ENCODE data around the gene SAMD4A.
A peak's percentile ranks its signal among the peaks of the same experiment; 100 is the strongest.
"Not testable (repeated sequence)": the region's sequence is repeated elsewhere in the genome, so short reads cannot be mapped to it uniquely, and the experiment has no call there.

Gene SAMD4A

DNA sequence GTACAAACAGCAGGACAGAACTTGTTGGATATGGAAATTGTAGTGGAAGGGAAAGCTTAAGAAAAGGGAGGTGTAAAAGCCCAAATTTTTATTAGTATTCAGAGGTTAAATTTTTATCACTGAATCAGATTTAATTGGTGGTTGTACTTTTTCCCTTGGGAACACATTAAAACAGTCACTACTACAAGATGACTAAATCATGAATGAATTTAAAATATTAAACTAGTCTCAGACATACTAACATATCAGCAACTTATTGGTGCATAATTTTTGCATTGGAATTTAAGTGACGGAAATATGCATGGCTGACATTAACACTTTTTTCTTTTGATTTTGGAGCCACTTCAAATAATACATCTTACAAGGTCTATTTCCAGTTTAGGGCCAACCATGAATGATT lies 27.6 kb downstream of the SAMD4A start:
- no peak for DNase-seq (ENCODE audit: low read depth, low spot score)

DNA sequence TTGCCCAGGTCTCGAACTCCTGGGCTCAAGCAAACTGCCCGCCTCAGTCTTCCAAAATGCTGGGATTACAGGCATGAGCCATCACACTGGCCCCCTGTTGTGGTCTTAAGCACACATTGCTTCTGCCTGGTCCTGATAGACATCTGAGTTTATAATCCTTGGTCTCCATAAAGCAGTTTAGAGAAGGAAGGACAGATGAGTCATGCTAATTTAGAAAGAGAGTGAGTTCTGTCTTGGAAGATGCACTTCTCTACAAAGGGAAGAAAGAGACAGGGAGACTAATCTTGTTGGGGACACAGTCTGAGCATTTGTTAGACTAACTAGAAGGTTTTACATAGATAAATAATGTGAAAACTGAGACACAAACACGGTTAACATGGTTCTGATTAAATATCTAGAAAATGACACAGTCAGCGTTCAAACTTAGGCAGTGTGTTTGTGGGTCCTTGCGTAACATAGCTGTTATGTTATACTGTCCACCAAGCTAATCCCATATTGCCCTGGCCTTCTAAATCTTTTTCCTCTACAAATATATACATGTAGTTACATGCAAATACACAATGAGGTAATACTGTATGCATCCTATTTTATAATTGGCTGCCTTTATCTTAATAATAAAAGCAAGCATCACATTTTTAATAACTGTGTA lies 31.0 kb downstream of the SAMD4A start:
- no peak for DNase-seq (ENCODE audit: low read depth, low spot score)

DNA sequence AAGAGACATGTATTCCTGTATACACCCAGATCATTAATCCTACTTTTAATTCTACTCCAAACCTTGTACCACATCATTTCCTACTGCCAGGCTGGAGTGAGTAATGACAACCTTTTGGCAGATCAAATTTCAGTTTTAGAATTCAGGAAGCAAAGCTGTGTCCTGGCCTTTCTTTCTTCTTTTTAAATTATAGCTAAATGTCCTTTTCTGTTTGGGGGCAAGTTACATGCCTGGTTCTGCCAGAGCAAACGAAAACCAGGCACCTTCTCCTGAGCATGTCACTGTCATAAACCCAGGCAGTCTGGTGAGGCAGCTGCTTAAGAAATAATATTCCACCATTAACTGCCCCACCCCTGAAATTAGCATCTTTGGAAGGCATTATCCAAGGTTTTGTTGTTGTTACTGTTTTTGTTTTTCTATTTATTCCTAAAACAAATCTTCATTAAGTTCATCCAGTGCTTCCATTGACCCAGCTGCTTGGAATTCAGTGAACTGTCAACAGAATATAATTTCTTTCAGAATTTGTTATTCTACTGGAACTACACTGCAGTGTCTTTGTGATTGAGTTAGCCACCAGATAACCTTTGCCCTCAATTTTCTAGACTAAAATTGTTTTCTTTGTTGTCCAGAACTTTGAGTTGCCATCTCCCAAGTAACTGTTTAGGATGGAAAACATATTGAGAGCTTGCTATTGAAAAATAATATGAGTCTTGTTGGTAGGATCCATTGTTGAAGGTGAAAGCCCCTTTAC lies 33.2 kb downstream of the SAMD4A start:
- DNase-seq (ENCODE audit: low read depth, low spot score) = no peak

DNA sequence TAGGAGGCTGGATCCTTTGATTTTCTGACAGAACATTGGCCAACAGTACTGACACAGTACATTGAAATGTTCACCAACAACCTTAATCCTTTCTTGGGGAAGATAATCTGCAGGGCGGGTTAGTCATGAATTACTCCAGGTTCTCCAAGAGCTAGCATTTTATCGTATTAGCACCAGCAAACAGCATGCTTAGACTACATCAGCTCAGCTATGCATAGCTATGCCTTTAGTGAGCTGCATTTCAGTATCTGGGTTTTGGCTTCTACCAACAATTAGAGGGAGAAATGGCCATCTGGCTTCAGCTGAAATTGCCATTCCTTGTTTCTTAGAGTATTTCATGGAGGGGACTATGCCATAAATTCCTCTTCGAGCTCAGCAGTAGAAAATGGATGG lies 33.8 kb downstream of the SAMD4A start:
- DNase-seq (ENCODE audit: low read depth, low spot score) = no peak

DNA sequence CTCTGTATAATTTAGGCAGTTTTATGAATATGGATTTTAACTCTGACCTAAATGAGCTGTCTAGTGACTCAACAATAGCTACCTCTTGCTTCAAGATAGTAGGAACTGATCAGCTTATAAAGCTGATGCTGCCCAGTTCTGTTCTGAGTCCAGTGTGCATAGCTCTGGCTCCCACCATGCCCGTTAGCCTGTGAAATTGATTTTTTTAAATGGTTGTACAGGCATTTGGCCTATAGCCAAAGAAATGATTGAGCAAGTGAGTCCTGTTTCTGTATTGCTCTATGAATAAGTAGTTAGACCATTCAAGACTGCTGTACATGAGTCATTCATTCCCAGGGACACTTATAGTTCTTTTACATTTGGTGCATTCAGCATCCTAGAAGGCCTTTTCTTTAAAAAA lies 36.4 kb downstream of the SAMD4A start:
- DNase-seq (ENCODE audit: low read depth, low spot score) = no peak

DNA sequence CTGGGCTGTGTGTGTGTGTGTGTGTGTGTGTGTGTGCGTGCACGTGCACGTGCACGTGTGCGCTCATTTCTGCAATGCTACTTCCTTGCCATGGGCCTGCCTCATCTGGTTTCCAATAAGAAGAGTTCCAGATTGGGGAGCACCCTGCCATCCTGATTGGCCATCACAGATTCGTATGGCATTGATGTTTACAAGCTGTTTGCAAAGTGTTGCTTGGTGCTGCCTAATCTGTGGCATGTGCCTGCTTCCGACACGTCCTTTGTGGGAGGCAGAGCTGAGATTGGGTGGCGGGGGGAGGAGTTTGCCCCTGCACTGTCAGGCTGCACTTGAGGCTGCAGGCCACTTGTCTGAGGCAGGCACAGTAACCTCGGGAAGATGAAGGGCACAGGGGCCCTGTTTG lies 39.2 kb downstream of the SAMD4A start:
- no peak for DNase-seq (ENCODE audit: low read depth, low spot score)

DNA sequence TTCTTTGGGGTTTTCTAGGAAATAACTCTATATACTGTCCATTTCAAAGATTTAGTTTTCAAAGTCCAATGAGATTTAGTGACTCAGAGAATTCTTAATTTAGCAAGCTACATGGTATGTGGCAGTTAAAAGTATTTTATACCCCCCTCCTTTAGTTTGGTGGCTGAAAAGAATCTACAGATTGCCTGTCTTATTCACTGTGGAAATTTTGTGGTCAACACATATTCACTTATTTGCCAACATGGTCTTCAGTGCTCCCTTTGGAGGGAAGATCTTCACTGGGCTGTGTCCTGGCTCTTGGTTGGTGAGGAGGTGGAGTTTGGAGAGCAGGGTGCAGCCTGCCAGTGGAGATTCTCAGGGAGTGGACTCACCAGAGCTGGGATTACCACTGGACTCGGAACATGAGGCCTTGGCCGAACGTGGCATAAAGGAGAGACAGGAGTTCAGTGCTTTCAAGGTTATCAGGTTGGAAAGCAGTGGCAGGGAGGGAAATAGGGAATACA lies 39.8 kb downstream of the SAMD4A start:
- no peak for DNase-seq (ENCODE audit: low read depth, low spot score)

DNA sequence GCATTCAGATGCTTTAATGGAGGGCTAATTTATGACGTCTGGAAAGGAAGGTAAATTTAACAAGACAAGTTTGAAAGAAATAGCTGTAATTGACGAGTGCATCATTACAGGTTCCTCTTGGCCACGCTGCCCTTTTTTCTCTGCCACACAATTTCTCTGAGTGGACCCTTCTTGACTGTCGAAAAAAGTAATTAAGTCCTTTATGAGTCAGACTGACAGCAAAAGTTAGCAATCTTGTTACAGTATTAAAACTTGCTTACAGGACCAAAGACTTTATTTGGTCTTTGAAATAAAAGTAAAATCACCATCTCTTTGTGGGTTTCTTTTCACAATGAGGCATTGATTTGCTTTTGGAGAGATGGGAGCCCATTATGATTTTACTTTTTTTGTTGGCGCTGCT lies 42.6 kb downstream of the SAMD4A start:
- DNase-seq (ENCODE audit: low read depth, low spot score) = no peak

DNA sequence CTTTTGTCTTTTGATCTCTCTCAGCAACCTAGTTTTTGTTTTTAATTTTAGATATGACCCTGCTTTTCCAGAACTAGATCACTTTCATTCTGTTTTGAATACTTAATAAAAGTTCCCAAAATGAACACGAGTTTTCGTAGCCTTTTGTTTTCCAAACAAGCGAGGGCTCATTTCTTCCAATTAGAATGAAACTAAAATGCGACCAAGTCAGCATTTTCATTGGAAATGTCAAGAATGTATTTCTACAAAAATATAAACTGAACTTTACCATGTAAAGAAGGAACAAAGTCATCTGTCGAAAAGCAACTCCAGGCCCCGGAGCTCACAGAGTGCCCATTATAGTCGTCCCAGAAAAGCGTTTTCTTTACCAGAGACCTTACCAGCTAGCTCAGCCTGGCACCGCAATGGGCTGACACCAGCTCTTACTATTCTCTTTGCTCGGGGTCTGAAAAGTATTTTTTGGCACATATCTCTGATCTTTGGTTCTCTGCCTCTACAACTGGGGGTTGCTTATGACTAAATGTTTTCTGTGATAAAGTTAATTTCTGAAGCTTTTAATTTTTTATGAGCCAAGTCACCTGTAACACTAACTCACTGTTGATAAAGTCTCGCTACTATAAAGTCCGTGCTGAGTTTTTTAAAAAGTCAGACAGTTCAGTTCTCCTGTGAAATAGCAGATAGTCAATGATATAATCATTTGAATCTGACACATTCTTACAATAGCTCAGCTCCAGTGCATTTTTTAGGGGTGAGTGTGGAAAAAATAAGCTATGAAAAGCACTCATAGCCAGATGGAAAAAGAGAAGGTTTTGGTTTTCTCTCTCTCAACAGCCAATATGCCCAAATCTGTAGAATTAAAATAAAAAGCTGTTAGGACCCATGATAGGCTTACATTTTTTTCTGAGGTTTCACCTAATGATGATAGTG lies 43.4 kb downstream of the SAMD4A start:
- no peak for DNase-seq (ENCODE audit: low read depth, low spot score)

DNA sequence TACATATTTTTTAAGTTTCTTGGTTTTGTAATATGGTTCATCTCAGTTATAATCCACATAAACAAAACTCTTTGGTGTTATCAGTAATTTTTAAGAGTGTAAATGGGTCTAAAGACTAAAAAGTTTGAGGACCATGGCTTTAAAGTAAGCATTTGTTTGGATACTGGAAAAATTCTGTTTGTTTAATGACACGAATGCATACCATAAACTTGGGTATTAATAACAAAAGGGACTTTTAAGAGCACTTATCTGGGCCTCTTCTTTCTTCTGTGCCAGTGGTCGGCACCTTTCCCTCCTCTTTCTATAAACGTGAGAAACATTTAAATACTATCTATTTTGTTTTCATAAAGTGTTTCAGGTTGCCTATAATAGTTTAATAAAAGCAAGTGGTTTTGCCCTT lies 47.4 kb downstream of the SAMD4A start:
- no peak for DNase-seq (ENCODE audit: low read depth, low spot score)

DNA sequence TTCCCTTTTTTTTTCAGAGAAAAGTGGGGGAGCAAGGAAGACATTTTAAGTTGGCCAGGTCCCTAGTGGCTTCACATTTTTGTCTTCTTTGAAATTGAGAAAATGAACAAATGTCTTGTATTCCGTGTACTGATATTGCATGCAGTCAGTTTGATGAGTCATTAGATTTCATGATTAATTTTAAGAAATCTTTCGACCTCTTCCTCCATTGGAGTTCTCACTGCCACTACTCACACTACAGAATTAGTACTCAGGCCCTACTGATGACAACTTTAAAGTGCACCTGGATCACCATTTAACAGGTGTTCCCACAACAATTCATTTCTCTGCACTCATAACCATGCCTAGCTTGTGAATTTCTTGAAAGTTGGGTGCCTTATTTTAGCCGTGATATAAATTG lies 50.5 kb downstream of the SAMD4A start:
- no peak for DNase-seq (ENCODE audit: low read depth, low spot score)

DNA sequence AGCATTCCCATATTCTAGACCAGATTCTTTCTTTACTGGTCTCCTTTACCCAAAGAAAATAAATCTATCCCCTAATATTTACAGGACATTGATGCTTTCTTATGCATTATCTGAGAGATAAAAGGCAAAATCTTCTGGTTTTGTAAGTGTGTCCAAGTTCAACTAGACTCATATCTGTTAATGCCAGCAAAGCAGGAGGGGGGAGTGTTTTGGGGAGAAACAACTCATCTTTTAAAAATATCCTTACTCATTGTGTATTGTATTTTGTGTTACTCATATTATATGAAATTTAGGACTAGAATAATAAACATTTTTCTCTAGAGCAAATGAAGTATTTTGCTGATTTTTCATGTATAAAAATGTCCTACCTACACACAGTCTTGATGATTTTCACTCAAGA lies 54.8 kb downstream of the SAMD4A start:
- DNase-seq (ENCODE audit: low read depth, low spot score) = no peak

DNA sequence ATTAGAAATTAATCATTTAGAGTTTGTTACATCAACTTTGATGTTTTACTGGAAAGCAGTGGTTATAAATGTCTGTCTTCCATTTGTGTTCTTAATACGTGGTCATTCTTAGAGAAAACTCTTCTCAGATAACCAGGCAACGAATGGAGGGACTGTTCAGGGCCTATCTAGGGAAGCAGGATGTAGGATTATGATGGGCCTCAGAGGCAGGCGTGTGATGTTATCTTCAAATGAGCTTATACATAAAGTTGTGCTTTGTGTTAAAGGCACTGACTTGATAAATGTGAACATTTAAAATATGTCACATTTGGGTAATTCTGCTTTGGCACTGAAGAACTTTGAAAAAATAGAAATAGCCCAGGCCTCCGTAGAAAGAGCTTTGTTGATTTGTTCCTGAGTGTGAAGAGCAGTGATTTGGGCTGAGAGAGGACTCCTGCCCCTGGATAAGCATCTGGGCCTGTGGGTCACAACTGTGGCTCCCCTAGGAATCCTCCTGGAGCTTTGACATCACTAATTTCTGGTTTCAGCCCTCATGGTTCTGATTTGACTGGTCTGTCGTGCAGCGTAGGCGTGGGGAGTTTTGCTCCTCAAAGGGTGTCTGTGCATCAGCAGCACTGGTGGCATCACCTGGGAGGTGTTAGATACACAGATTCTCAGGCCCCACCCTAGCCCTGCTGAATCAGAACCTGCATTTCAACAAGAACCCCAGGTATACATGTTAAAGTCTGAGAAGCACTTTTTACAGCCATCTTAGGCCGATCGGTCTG lies 55.4 kb downstream of the SAMD4A start:
- DNase-seq (ENCODE audit: low read depth, low spot score) = no peak

DNA sequence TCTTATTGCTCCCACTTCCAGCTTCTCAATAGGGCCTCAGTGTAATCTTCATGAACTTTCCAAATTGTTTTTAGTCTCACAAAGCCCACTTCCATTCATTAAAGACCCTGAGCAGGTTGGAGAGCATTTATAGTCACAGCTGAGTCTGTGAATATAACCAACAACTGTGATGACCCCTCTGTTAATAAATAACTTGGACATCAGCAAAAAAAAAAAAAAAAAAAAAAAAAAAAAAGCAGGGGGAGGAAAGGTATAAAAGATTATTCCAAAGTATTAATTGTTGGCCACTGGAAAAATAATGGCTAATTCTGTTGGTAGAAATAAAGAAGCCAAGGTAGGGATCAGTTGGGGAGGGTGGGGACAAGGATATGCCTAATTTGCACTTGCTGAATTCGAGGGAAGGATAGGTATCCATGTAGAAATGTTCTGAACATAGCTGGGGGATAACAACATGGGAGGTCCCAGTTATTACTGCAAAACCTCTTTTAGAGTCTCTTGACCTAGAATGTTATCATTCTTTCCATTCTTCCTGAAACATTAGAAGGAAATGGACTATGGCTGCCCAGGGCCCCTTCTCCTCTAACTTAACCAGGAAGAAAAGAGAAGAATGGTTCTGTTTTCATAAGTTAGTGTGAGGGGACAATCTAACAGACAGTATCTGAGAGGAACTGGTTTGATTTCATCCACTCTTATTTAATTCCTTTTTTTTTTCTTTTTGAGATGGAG lies 56.5 kb downstream of the SAMD4A start:
- DNase-seq (ENCODE audit: low read depth, low spot score) = no peak

DNA sequence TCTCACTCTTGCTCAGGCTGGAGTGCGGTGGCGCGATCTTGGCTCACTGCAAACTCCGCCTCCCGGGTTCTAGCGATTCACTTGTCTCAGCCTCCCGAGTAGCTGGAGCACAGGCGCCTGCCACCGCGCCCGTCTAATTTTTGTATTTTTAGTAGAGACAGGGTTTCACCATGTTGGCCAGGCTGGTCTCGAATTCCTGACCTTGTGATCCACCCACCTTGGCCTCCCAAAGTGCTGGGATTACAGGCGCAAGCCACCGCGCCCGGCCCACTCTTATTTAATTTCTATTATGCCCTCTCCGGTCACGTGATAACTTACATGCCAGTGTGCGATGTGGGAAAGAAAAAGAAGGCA lies 57.1 kb downstream of the SAMD4A start:
- DNase-seq (ENCODE audit: low read depth, low spot score) = not testable (repeated sequence)

DNA sequence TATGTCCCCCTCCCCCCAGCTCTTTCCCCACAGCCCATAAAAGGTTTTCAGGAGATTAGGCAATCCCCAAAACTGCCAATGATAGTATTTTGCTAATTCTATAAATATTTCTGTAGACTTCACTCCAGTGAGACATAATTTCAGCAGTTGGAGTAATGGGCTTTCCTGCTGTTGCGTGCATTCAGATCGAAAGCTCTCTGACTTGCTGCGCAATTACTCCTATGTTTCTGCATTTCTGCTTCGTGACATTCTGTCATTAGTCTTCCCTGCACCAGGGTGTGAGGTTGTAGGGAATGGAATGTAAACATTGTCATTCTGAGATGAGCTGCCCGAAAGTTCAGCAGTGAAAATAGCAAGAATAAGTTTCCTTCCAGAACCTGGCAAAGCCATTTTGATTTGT lies 58.2 kb downstream of the SAMD4A start:
- no peak for DNase-seq (ENCODE audit: low read depth, low spot score)

DNA sequence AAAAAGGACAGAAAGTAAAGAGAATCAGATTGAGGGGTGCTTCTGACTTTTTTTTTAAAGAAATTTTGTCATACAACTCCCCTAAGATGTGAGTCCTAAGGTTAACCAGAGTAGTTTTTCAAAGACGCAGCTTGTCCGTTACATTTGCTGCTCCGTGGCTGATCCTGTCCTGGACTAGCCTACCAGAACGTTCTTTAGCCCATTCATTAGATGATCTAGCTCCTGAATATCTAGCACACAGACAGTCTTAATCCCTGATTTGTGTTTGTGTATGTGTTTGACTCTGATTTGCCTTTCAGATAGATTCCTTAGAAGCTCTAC lies 60.3 kb downstream of the SAMD4A start:
- no peak for DNase-seq (ENCODE audit: low read depth, low spot score)

DNA sequence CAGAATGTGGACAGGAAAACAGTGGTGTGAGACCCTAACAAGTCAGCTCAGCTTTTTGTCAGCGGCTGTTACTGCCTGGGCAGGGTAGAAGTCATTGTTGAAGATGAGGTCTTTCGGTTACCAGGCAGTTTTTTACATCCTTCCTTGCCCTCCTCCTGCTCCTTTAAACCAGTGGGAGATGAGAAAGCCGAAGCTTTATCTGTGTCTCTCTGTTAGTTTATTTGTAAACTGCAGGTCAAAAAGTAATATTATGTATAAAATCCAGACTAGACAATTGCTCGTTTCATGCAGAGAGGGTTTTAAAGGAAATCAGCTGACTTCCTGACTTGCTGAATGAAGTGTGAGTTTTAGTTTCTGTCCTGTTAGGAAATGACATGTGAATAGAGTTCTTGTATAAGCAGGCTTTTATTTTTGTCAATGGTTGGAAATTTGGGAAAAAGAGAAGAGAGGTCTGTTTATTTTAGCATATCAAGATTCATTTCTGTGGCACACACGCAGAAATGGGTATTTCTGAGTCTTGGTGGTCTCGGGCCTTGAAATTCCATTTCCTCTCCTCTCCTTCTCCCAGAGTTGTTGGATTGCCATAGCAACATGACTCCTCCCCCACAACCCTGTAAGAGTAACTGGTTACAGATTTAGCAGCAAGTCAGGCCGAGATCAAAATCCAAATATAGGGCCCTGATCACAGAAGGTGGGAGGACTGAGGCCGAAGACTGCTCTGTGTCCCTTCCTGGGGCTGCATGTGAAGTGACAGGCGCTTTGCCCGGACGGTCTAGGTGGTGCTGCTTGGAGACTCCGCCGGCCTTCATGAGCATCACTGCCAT lies 60.8 kb downstream of the SAMD4A start:
- DNase-seq (ENCODE audit: low read depth, low spot score) = peak; percentile 25

DNA sequence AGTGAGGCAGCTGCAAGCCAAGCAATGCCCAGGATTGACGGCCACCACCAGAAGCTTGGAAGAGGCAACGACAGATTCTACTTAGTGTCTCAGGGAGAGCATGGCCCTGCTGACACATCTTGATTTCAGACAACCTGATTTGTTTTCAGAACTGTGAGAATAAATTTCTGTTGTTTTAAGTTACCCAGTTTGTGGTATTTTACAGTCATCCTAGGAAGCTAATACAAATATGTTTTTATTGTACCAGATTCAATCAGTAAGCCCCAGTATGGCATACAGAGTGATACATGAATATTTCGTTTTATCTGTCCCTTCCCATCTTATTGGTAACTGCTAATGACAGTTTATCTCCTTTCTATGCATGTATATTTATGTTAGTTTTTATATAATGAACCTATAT lies 62.3 kb downstream of the SAMD4A start:
- DNase-seq (ENCODE audit: low read depth, low spot score) = no peak

DNA sequence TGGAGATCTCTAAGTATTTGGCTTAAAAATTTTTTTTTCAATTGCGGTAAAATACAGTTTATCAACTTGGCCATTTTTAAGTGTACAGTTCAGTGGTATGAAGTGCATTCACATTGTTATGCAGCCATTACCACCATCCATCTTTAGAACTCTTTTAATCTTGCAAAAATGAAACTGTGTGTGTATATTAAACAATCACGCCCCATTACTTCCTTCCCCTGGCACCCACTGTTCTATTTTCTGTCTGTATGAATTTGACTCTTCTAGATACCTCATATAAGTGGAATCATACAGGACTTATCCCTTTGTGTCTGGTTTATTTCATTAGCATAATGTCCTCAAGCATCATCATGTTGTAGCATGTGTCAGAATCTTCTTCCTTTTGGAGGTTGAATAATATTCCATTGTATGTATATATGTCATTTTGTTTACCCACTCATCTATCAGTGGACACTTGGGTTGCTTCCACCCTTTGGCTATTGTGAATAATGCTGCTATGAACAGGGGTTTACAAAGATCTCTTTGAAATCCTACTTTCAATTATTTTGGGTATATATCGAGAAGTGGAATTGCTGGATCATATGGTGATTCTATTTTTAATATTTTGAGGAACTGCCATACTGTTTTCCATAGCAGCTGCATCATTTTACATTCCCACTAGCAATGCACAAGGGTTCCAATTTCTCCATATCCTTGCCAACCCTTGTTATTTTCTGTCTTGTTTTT lies 62.9 kb downstream of the SAMD4A start:
- DNase-seq (ENCODE audit: low read depth, low spot score) = no peak

Measured in activated naive CD8-positive, alpha-beta T cell treated with anti-CD3 and anti-CD28 coated beads, Interleukin-2, amount 50 U/mL, for 16 hours (primary cell).